GM04503 (cell line): Measurements from ENCODE around the gene PACS2.

Experiments used
- DNase-seq: peaks from one replicate; pipeline ENCODE4 v3.0.0-alpha.2; 2012; ENCODE audit warnings: low read depth

PACS2 gene

GRCh38 chr14:105368910-105369652 is 54.5 kb downstream of the PACS2 start:
- DNase-seq: no peak

DNA sequence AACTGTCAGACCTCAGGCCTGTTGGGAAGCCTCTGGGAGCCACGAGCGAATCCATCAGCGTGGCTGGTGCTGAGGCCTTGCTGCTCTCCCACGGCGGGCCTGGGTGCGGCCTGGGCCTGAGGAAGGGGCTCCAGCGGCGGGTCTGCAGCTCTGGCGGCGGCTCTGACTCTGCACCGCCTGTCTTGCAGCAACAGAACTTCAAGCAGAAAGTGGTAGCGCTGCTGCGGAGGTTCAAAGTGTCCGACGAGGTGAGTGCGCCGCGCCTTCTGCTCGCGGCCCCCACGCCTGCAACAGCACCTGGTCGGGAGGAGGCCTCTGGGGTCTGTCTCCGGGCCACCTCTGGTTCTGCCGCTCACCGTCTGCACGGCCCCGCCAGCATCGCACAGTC is 55.1 kb downstream of the PACS2 start:
- no peak for DNase-seq

GRCh38 chr14:105374389-105374788 is 59.8 kb downstream of the PACS2 start:
- no peak for DNase-seq

GRCh38 chr14:105375635-105376057 is 61.1 kb downstream of the PACS2 start:
- no peak for DNase-seq

- no peak for DNase-seq
Observed at GRCh38 chr14:105376521-105377440, 62.2 kb downstream of the PACS2 start.

- no peak for DNase-seq
Observed at GRCh38 chr14:105377555-105378182, 63.1 kb downstream of the PACS2 start.

DNA sequence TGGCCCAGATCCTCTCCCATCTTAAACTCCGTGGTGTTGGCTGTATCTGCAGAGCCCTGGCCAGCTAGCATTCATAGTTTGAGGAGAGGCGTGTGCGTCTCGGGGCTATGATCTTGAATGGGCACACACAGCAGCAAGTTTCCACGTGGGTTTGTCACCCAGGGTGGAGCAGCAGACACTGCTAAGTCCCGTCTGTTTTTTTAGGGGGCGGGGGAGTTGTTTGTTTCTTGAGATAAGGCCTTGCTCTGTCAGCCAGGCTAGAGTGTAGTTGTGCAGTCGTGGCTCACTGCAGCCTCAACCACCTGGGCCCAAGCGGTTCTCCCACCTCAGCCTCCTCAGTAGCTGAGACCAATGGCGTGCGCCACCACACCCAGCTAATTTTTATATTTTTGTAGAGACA is 63.7 kb downstream of the PACS2 start:
- no peak for DNase-seq

GRCh38 chr14:105378873-105379685 is 64.5 kb downstream of the PACS2 start:
- DNase-seq: no peak

- DNase-seq: no peak
Observed at GRCh38 chr14:105379946-105380345, 65.4 kb downstream of the PACS2 start.

GRCh38 chr14:105380756-105381155 is 66.2 kb downstream of the PACS2 start:
- DNase-seq: no peak

GRCh38 chr14:105381446-105382342 is 67.1 kb downstream of the PACS2 start:
- DNase-seq: no peak

DNA sequence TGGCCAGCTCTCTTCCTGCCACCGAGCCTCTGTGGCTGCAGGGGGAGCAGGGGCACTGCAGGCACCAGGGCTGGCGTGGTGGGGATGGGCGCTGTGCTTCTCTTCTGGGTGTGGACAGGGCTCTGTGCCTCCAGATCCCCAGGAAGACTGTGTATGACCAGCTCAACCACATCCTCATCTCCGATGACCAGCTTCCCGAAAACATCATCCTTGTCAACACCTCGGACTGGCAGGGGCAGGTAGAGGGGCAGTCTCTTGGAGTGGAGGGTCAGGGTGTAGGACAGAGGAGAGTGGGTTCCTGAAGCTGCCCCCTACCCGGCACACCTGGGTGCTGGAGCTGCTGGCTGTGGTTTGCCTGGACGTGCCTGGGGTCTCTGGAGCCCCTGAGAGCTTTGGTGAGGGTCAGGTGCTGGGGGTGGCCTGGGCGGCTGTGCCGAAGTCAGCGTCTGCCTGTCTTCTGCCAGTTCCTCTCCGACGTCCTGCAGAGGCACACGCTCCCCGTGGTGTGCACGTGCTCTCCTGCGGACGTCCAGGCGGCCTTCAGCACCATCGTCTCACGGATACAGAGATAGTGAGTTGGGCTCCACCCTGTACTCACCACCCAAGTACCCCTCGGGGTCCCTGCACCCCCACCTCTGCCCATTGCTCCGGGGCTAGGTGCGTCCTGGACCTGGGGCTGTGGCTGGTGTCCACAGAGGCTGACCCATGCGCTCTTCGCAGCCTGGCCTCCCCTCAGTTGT is 68.0 kb downstream of the PACS2 start:
- no peak for DNase-seq

- no peak for DNase-seq
Observed at GRCh38 chr14:105383083-105383730, 68.7 kb downstream of the PACS2 start.

- DNase-seq: no peak
Observed at GRCh38 chr14:105384041-105384557, 69.6 kb downstream of the PACS2 start.

GRCh38 chr14:105384605-105385321 is 70.2 kb downstream of the PACS2 start:
- DNase-seq: no peak

DNA sequence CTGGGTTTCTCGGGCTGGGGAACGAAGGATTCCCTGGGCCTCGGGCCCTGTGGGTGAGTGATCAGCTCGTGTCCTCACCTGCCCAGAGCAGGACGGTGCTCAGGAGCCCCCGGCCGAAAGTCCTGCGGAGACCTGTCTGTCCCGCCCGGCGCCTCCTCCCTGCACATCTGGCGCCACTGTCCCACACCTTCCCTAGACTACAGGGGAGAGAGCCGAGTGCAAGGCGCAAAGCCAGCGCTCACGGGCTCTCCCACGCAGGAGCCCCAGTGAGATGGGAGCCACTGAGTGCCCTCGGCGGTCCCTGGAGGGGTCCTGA is 70.7 kb downstream of the PACS2 start:
- no peak for DNase-seq

DNA sequence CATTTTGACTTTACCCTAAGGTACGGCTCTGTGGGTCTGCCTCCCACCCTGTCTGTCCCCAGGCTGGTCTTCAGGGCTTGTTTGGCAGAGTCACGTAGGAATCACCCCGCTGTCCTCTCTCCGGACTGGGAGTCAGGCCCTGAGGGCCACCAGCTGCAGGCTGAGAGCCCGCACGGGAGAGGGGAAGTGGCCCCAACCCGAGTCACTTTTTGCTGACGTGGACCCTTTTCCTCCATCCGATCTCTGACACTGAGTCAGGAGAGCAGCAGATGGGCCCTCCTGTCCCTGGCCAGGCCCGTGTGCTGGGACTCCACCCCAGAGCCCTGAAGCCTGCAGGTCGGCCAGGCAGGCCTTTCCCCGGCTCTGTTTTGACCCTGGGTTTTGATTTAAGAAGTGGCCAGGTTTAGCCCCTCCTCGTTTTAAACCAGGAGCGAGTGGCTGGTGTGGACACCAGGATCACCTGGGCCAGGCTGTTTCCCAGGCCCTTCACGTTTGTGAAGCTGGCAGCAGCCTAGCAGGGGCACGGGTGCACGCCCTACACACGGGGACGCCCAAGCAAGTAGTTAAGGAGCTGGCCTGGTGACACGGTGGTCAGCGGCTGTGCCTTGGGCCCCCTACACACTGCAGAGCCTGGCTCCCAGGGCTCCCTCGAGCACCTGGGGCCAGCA is 71.3 kb downstream of the PACS2 start:
- no peak for DNase-seq
